Thoracic aorta (tissue), 2 donors: ENCODE data around the gene TMEM127. TPM values are rescaled to one million over a fixed set of nuclear protein-coding genes. Genes with fewer than 3 reads are reported as not detected.

Experiments
- ATAC-seq: fragments of 150-250 bp; one replicate; pipeline ENCODE4 v1.8.0; 2017; ENCODE audit warnings: low read depth; ENCODE audit not compliant: insufficient number of reproducible peaks, low FRiP score
- DNase-seq: peaks from one replicate; pipeline ENCODE4 v3.0.0-alpha.2; 2020; ENCODE audit warnings: low spot score
- H3K27ac ChIP-seq, 2 donors: fragments of 200-600 bp; sonication (generic); 1 replicate in 1 of 2; 2 replicates in 1 of 2; pipeline ENCODE4 v1.5.1; 2016; ENCODE audit warnings: mild to moderate bottlenecking in 2 of 2, moderate library complexity in 2 of 2
- H3K27me3 ChIP-seq: fragments of 200-600 bp; sonication (generic); replicated peaks from 2 replicates; pipeline ENCODE4 v1.6.0; 2016; ENCODE audit warnings: mild to moderate bottlenecking; ENCODE audit not compliant: insufficient read depth
- H3K36me3 ChIP-seq: fragments of 200-600 bp; sonication (generic); one replicate; pipeline ENCODE4 v1.5.1; 2016
- H3K4me1 ChIP-seq, 2 donors: fragments of 200-600 bp; sonication (generic); 1 replicate in 1 of 2; 2 replicates in 1 of 2; pipeline versions ENCODE4 v1.5.1 to v1.6.0; 2016; ENCODE audit warnings: low read depth in 2 of 2, mild to moderate bottlenecking in 1 of 2; ENCODE audit not compliant: control insufficient read depth in 1 of 2
- H3K4me3 ChIP-seq: fragments of 200-600 bp; sonication (generic); 2 replicates; pipeline ENCODE4 v1.5.1; 2016; ENCODE audit warnings: mild to moderate bottlenecking
- H3K9me3 ChIP-seq: fragments of 200-600 bp; sonication (generic); 2 replicates; pipeline ENCODE4 v1.5.1; 2016
- CTCF ChIP-seq: fragments of 200-600 bp; sonication (generic); IDR thresholded peaks from one replicate; pipeline ENCODE4 v1.5.1; 2019; ENCODE audit warnings: antibody characterized with exemption
- total RNA-seq, 2 donors: library from RNA; depleted of rRNA; stranded (reverse); fragments of >200 nt; gene quantifications; one replicate each; pipeline versions ENCODE4 v1.1.0 to v1.2.3, GENCODE V29; 2016

Gene TMEM127
- total RNA-seq, 2 donors from 2014 or later = 50.8 to 52.4 TPM

GRCh38 chr2:96241227-96241626 lies 24.6 kb downstream of the TMEM127 start:
- H3K27me3 ChIP-seq = no peaks in the 10 kb centered on the region
- no peaks in the 10 kb centered on the region for H3K9me3 ChIP-seq
- no peaks in the 10 kb centered on the region for H3K36me3 ChIP-seq
- H3K4me1 ChIP-seq = no peaks in the 10 kb centered on the region
- H3K4me3 ChIP-seq = no peak overlapping the region
- ATAC-seq (no peak), DNase-seq (no peak)
- no peak overlapping the region for H3K27ac ChIP-seq
- no peak for TF ChIP-seq CTCF

- H3K27ac ChIP-seq = no peak overlapping the region
- TF ChIP-seq CTCF = no peak
These were observed 25.3 kb downstream of the TMEM127 start for GRCh38 chr2:96240341-96241038.

GRCh38 chr2:96239745-96240264 lies 26.0 kb downstream of the TMEM127 start:
- no peak overlapping the region for H3K27ac ChIP-seq
- no peak for ATAC-seq
- H3K4me3 ChIP-seq = no peak overlapping the region
- no peak for DNase-seq
- no peaks in the 10 kb centered on the region for H3K27me3 ChIP-seq
- H3K36me3 ChIP-seq = no peaks in the 10 kb centered on the region
- TF ChIP-seq CTCF = no peak
- no peaks in the 10 kb centered on the region for H3K4me1 ChIP-seq
- no peaks in the 10 kb centered on the region for H3K9me3 ChIP-seq

More at GRCh38 chr2:96240341-96241038, 25.3 kb downstream of the TMEM127 start:
- Histone ChIP-seq H3K27me3 (no peaks in the 10 kb centered on the region), H3K9me3 (no peaks in the 10 kb centered on the region), H3K4me1 (no peaks in the 10 kb centered on the region), H3K36me3 (no peaks in the 10 kb centered on the region), H3K4me3 (no peak overlapping the region)
- DNase-seq = no peak
- ATAC-seq = no peak

GRCh38 chr2:96239091-96239490 lies 26.7 kb downstream of the TMEM127 start:
- TF ChIP-seq CTCF = no peak
- no peak for DNase-seq

GRCh38 chr2:96238266-96238665 lies 27.5 kb downstream of the TMEM127 start:
- Histone ChIP-seq H3K4me3 (no peak overlapping the region), H3K4me1 (no peaks in the 10 kb centered on the region), H3K27ac (no peak overlapping the region), H3K27me3 (no peaks in the 10 kb centered on the region), H3K9me3 (no peaks in the 10 kb centered on the region), H3K36me3 (no peaks in the 10 kb centered on the region)
- no peak for TF ChIP-seq CTCF
- DNase-seq (no peak), ATAC-seq (no peak)

More at GRCh38 chr2:96239091-96239490, 26.7 kb downstream of the TMEM127 start:
- Histone ChIP-seq H3K27me3 (no peaks in the 10 kb centered on the region), H3K4me3 (no peak overlapping the region), H3K36me3 (no peaks in the 10 kb centered on the region), H3K9me3 (no peaks in the 10 kb centered on the region), H3K27ac (no peak overlapping the region), H3K4me1 (no peaks in the 10 kb centered on the region)
- ATAC-seq = no peak
